NCI-H345 treated with DMSO at 0.1 percent for 48 hours (cell line): ENCODE data around the gene EFHD2.
"Not testable (repeated sequence)": the region's sequence is repeated elsewhere in the genome, so short reads cannot be mapped to it uniquely, and the experiment has no call there.

Experiments used
- DNase-seq: peaks from one replicate; lab custom pipeline; 2025; ENCODE audit not compliant: unreplicated experiment; lab: John Stamatoyannopoulos, UW

Gene EFHD2

DNA sequence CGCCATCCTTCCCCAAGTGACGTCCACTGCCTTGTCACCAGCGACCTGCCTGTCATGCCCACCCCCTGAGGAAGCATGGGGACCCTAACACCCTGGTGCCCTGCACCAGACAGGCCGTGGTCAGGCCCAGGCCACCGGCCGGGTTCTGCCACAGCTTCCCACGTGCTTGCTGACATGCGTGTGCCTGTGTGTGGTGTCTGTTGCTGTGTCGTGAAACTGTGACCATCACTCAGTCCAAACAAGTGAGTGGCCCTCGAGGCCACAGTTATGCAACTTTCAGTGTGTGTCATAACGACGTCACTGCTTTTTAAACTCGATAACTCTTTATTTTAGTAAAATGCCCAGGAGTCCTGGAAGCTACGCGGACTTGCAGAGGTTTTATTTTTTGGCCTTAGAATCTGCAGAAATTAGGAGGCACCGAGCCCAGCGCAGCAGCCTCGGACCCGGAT, 20.0 kb downstream of the EFHD2 start:
- DNase-seq, result no peak

DNA sequence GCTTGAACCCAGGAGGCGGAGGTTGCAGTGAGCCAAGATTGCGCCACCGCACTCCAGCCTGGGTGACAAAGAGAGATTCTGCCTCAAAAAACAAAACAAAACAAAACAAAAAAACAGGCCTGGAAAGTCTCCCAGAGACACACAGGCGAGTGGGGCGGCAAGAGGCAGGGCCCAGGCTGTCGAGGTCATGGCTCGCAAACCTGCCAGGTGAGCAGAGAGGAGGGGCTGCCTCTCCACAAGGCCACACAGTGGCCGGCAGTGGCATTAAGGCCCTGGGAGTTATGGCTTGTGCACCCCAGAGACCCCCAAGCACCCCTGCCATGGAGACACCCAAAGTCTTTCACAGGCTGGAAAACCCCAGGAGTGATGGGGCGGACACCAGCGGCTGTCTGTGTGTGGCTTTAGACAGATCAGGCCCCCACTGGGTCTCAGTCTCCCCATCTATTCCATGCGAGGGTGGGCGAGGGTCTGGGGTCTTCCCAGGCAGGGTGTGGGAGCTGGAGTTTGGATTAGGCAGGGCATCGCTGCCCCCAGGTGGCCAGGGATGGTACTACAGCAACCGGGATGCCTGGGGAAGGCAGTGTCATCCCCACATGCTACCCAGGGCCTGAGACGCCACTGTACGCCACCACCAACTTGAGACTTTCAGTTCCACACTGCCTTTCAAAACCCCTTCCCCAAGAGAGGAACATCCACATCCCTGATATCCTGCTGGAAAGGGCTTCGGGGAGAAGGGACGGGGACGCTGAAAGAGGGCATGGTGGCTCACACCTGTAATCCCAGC, 21.3 kb downstream of the EFHD2 start:
- peak; percentile 20 for DNase-seq

DNA sequence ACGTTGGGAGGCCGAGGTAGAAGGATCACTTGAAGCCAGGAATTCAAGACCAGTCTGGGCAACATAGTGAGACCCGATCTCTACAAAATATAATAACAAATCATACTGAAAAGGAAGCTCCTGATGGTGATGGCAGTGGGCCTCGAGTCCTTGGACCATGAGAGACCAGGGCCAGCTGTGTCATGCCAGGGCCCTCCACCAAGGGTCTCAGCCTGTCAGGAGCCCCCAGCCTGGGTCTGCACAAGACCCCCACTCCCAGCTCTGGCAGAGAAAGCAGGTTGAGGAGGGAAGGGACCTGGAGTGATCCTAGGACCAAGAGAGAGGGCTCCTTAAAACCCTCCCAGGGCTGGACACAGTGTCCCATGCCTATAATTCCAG, 21.9 kb downstream of the EFHD2 start:
- no peak for DNase-seq

DNA sequence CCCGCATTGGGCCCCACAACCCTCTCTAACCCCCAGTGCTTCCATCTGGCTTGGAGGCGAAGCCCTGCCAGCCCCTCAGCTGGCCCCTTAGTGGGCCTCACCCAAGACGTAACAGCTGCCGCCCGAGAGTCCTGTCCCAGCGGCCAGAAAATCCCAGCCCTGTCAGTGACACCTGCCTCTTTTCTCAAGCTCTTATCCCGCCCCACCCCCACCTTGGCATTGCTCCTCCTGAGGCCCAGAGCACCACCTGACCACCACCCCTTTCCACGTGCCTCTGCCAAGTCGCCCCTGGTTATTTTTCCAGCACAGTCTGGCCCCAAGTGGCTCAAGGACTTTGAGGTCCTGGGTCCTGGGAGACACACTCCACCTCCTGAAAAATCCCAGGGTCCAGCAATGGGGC, 22.6 kb downstream of the EFHD2 start:
- no peak for DNase-seq

DNA sequence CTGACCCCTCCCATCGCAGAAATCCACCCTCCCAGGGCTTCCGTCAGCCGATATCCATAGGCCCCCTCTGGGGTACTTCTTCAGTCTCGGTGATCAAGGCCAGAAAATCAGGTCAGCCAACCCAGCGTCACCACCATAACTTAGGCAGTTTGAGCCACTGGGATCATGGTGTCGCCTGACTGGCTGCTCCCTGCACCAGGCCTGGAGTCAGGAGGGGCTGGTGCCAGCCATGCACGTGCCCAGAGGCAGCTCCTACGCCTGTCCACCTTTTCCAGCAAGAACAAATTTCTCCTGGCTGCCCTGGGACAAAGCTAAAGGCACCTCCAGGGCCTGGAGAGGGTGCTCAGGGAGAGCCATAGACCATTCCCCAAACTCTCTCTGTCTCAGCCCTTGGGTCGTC, 23.8 kb downstream of the EFHD2 start:
- DNase-seq, result no peak

DNA sequence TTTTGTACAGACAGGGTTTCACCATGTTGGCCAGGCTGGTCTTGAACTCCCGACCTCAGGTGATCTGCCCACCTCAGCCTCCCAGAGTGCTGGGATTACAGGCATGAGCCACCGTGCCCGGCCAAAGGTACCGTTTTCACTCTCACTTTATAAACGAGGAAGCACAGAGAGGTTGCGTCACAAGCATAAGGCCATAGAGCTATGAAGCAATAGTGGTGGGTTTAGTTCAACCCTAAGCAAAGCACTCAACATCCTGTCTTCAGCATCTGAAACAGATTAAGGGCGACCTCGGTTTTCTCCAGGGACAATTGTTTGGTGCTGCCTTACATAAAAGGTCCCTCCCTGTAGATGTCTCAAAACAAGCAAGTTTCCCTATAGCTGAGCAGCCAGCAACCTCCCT, 25.1 kb downstream of the EFHD2 start:
- not testable (repeated sequence) for DNase-seq

DNA sequence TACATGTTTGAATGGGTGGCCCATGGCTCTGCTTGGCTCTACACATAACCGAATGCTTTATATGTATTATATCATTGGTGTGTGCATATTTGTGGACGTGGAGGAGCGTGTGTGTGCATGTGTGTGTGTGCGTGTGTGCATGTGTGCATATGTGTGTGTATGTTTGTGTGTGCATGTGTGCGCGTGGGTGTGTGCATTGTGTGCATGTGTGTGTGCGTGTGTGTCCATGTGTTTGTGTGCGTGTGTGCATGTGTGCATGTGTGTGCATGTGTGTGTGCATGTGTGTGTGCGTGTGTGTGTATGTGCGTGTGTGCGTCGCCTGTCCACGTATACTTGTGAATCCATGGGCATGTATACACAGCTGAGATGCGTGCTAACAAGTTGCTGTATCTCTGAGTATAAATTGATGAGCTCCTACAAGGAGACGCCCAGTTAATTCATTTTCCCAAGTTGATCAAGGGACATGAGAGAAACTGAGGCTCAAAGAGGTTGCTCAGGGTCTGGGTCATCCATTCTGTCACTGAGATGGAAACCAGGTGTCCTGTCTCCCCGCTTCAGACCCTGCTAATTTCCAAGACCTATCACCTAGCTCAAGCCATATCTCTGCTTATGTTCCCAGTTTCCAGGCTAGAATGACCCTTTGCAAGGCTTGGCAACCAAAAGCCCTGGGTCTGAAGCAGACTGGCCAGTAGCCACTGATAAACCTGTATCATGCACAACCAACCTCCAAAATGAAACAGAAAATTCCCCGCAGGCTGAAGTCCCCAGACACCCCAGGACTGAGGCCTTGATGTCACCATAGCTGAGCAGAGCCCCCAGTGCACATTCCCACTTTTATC, 25.8 kb downstream of the EFHD2 start:
- DNase-seq, result no peak

DNA sequence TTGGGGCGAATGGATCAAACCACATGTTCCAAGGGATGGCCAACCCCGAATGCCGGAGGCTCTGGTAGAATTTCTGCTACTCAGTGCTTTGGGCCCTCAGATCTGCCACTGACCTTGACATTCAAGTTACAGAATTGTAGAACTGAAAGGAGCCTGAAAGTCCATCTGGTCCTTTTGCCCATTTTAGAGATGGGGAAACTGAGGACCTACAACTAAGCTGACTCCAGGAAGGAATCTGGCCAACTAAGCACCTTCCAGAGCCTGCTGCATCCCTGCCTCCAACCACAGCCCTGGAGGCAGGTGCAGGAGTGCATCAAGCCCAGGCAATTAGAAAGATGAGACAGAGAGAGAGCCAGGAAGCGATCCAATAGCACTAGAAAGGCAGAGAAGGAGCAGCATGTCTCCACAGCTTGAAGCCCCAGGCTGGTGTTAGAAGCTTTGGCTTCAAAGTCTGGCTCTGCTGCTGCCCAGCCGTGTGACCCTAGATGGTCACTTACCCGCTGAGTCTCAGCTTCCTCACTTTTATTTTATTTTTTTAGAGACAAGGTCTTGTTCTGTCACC, 27.3 kb downstream of the EFHD2 start:
- no peak for DNase-seq

DNA sequence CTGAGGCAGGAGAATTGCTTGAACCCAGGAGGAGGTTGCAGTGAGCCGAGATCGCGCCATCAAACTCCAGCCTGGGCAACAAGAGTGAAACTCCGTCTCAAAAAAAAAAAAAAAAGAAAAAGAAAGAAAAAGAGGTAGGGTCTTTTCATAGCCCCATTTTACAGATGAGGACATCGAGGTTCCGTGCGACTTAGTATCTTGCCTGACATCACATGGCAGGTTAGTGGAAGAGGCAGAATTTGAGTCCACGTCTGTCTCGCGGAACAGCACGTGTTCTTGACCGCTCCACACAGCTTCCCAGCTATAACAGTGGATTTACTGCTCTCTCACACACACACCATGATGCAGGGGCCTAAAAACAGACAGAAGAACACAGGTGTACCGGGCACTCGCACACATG, 29.6 kb downstream of the EFHD2 start:
- DNase-seq, result no peak

DNA sequence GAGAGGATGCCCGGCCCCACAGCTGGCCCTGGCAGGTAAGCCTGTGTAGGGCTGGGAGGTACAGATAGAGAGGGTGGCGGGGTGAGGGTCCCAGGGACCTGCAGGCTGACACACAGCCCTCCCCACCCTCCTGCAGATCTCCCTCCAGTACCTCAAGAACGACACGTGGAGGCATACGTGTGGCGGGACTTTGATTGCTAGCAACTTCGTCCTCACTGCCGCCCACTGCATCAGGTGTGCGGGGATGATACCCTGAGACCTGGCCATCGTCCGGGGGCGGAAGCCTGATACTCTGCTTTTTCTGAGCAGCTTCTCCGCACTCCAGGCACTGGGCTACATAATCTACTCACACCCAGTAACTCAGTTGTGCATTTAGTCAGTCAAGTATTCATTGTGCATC, 30.7 kb downstream of the EFHD2 start:
- no peak for DNase-seq

DNA sequence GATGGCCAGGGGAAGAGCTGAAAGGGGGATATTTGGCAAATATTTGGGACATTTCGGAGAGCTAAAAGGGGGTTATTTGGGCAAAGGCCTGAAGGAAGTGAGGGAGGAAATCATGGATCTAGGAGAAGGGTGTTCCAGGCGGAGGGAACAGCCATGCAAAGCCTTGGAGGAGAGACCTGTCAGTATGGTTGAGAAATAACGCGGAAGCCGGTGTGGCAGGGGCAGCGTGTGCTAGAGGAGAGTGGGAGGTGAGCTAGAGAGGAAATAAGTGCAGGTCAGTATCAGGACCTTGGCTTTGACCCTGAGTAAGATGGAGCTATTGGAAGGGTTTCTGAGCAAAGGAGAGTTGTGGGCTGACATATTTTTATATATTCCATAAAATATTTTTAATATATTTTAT, 31.6 kb downstream of the EFHD2 start:
- DNase-seq, result no peak

DNA sequence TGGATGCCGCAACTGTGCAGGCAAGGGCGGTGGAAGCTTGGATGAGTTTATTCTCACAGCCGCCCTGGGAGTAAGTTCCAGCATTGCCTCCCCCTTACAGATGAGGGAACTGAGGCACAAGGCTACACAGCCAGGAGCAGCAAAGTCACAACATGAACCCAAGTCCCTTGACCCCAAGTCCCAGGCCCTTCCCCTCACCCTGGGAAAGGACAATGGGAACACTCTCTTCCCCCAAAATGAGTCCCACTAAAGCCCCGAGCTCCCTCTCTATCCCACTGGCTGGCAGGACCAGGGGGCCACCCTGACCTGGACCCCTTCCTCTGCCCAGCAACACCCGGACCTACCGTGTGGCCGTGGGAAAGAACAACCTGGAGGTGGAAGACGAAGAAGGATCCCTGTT, 32.4 kb downstream of the EFHD2 start:
- DNase-seq, result no peak

DNA sequence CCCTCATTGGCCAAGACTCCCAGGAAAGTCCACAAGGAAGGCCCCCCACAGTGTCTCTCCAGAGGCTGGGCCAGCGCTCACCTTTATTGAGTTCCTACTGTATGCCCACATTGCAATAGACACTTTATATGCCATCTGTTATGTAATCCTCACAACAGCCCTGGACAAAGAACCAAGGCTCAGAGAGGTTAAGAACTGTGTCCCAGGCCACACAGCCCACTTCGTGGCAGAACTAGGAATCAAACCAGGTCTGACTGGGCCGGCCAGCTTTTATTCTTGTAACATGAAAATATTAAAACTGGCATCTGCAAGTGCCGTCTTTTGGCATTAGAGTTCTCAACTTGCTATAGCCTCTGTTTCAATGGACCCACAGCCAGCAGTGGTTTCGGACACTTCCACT, 33.1 kb downstream of the EFHD2 start:
- no peak for DNase-seq

DNA sequence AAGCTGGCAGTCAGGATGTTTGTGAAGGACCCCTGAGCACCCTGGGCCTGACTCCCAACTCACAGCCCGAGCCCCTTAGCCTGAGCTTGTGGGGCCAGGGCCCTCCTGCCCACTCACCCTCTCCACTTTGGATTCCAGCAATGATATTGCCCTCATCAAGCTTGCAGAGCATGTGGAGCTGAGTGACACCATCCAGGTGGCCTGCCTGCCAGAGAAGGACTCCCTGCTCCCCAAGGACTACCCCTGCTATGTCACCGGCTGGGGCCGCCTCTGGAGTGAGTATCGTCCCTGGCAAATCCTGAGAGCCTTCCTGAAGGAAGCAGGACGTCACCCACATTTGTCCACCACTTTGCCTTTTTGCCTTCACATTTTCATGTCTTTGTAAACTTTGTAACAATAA, 33.6 kb downstream of the EFHD2 start:
- no peak for DNase-seq

DNA sequence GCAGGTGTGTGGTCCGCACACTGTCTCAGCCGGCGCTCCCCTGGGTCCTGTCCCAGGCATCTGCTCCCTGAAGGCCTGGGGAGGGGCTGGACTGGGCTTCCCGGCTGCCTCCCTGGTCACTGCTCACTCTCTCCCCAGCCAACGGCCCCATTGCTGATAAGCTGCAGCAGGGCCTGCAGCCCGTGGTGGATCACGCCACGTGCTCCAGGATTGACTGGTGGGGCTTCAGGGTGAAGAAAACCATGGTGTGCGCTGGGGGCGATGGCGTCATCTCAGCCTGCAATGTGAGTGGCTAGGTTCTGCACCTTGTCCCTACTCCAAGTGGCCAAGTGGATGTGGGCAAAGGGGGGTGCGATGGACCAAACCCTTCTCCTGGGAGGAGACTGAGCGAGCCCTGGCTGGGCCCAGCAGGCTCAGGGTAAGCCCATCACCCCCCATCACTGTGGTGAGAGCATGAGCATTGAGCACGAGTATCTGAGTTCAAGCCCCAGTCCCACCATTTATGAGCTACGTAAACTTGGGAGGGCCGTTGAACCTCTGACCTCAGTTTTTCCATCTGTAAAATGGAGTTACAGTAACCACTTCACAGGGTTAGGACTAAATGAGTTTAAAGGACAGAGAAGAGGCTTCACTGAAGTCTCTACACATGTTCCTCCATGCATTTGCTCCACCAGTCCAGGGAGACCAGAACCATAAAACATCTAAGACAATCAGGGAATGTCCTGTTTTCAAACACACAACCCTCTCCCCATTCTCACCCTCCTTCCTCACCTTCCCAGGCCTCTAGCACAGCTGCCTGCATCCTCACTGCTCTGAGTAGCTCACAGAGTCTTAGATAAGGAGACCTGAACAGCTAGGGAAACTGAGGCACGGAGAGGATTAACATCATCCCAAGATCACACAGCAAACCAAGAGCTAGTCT, 35.0 kb downstream of the EFHD2 start:
- no peak for DNase-seq

DNA sequence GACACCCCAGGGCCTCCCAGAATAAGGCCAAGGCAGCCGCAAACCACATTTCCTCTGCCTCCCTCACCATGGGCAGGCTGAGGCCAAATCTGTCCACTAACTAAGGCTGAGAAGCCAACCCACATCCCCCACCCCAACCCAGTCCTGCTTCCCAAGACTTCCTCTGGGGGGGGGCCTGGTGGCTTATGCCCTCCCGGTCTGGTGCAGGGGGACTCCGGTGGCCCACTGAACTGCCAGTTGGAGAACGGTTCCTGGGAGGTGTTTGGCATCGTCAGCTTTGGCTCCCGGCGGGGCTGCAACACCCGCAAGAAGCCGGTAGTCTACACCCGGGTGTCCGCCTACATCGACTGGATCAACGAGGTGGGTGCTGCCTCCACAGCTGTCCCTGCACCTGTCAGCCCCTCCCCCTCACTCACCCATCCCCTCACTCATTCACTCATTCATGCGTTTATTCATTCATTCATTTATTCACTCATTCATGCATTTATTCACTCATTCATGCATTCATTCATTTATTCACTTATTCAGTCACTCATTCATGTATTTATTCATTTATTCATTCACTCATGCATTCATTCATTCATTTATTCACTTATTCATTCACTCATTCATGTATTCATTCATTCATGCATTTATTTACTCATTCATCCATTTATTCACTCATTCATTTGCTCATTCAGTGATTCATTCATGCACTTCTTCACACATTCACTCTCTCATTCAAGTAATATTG, 35.9 kb downstream of the EFHD2 start:
- DNase-seq, result no peak

DNA sequence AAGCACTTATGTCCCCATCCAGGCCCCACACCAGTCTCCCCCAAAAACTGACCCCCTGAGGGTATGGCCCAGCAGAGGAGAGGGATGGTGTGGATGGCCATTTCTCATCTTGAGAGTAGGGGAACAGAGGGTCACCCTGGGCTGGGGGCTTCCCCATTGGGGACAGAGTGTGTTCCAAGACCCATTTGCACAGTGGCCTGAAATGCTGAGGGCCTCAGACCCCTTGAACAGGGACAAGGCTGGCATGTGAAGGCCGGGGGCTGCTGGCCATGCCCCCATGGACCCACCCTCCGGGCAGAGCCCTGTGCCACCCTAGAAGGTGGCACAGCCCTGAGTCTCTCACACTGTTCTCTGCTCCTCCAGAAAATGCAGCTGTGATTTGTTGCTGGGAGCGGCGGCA, 36.5 kb downstream of the EFHD2 start:
- DNase-seq, result no peak

DNA sequence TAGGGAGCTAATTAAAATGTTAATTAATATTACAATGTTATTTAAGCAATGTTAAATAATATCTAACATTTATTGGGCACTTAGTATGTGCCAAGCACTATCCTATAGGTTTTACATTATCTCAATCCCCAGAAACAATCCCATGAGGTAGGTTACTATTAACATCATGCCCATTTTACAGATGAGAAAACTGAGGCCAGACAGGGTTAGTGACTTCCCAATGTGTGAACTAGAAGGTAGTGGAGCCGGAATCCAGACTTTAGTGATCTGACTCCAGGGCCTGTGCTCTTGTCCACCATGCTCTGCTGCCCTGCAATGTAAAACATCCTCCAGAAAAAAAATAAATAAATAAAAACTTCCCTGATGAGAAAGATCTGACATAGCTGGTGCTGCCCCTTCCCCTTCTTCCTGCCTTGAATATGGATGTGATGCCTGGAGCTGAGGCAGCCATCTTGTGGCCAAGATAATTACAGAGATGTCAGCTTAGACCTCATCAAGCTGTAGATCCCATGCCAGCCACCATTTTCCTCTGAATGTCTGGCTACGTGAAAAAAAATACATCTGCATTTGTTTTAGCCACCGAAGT, 39.3 kb downstream of the EFHD2 start:
- DNase-seq, result no peak

DNA sequence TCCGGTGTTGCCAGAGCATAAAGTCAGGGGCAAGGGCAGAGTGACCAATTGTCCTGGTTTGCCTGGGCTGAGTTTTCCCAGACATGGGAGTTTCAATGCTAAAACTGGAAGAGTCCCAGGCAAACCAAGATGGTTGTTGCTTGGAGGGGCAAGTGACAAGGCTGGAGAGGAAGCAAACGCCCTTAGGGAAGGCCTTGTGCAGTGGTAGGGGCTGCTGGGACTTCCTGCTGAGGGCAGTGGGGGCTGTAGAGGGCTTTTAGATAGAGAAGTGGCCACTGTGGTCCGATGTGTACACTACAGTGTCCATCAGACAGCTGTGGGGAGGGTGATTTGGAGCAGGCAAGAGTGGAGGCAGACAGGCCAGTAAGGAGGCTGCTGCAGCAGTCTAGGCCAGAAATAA, 39.9 kb downstream of the EFHD2 start:
- DNase-seq, result no peak
